Psoas muscle (tissue), 8 donors: ENCODE measurements around the gene RXFP1. TPM values are rescaled to one million over a fixed set of nuclear protein-coding genes. Genes with fewer than 3 reads are reported as not detected.

Experiments
- ATAC-seq, 4 donors: fragments of 200-7000 bp; cut with Tn5 transposase; one replicate each; pipeline ENCODE4 v1.9.1; 2020; ENCODE audit warnings: moderate library complexity in 3 of 4, mild to moderate bottlenecking in 2 of 4
- DNase-seq, 2 donors: peaks; one replicate each; pipeline ENCODE4 v3.0.0-alpha.2; 2020
- H3K27ac ChIP-seq: fragments of 200-600 bp; one replicate; pipeline ENCODE4 v1.8.0; 2022
- H3K27me3 ChIP-seq, 3 donors: fragments of 200-600 bp in 1 of 3; one replicate each; pipeline versions ENCODE4 v1.6.1 to v1.8.0; 2013 to 2022; ENCODE audit warnings: low read length in 2 of 3, mild to moderate bottlenecking in 2 of 3, moderate library complexity in 1 of 3; ENCODE audit not compliant: insufficient read depth in 3 of 3
- H3K36me3 ChIP-seq, 2 donors: fragments of 200-600 bp in 1 of 2; one replicate each; pipeline versions ENCODE4 v1.6.1 to v1.8.0; 2013 to 2022; ENCODE audit warnings: low read depth in 1 of 2, mild to moderate bottlenecking in 1 of 2, moderate library complexity in 1 of 2; ENCODE audit not compliant: insufficient read depth in 1 of 2
- H3K4me1 ChIP-seq: fragments of 200-600 bp; one replicate; pipeline ENCODE4 v1.8.0; 2022
- H3K4me3 ChIP-seq: fragments of 200-600 bp; one replicate; pipeline ENCODE4 v1.8.0; 2022; ENCODE audit warnings: mild to moderate bottlenecking
- H3K9me3 ChIP-seq: fragments of 200-600 bp; one replicate; pipeline ENCODE4 v1.8.0; 2022
- CTCF ChIP-seq: fragments of 200-600 bp; IDR thresholded peaks from one replicate; pipeline ENCODE4 v1.8.0; 2022; ENCODE audit warnings: antibody characterized with exemption
- WGBS, 3 donors: extraction: QIAGEN DNeasy Blood & Tissue Kit; methylation state at CpG; one replicate each; pipeline versions ENCODE4 v1.1.6 to v1.1.7; 2013; 5-methylcytosine and 5-hydroxymethylcytosine counted together
- intact Hi-C, 2 donors: fragments of 100-400 bp; cut with DNase I; formaldehyde crosslinking; loops; one replicate each; pipeline versions ENCODE4 v1.11.0 to v1.14.2; 2022
- polyA plus RNA-seq, 3 donors: library from polyadenylated mRNA; stranded (reverse); fragments of 200-250 nt; gene quantifications; one replicate each; pipeline ENCODE4 v1.2.3, GENCODE V29; 2013
- total RNA-seq, 4 donors: library from RNA; stranded (reverse); fragmentation: NEBNext Ultra II Directional in 2 of 4; extraction: Animal tissue kit (Norgen Biotek cat#: 25700) in 2 of 4; gene quantifications; one replicate each; pipeline versions ENCODE4 v1.2.1 to v1.2.4, GENCODE V29; 2021 to 2023
- donor health status: healthy with polysubstance abuse.
- donor health status: DM: no; HTN: no; CAD: no; lungs with moderate emphysema.
- donor health status: Bipolar disorder and iron deficiency.
- donor health status: healthy.
- donor health status: DM: yes; HTN: yes; CAD: no.
- donor health status: DM: no; HTN: no; CAD: no.
- donor health status: DM: no; HTN: no; CAD: no.
- donor health status: DM: yes; HTN: yes; CAD: no.

The RXFP1 gene
- total and polyA plus RNA-seq, 7 donors: 0.01 TPM; not detected in 6

GRCh38 chr4:158532556-158533231, 11.0 kb downstream of the RXFP1 start:
- intact Hi-C loops: no loop called here
- no peaks in the 10 kb centered on the region for H3K27me3 ChIP-seq
- ATAC-seq (no peak), DNase-seq (no peak)
- no peaks in the 10 kb centered on the region for H3K9me3 ChIP-seq
- no peaks in the 10 kb centered on the region for H3K36me3 ChIP-seq
- no peak for TF ChIP-seq CTCF
- H3K4me1 ChIP-seq: no peaks in the 10 kb centered on the region
- no peak overlapping the region for H3K27ac ChIP-seq
- WGBS, 3 donors: 54 to 58% (median 56%) methylated on average over 6 of the region's 6 CpGs
- no peak overlapping the region for H3K4me3 ChIP-seq

- intact Hi-C loops: no loop called here
- Histone ChIP-seq H3K27me3 (no peaks in the 10 kb centered on the region), H3K4me3 (no peak overlapping the region), H3K9me3 (no peaks in the 10 kb centered on the region), H3K4me1 (no peaks in the 10 kb centered on the region), H3K36me3 (no peaks in the 10 kb centered on the region), H3K27ac (no peak overlapping the region)
- ATAC-seq: no peak
- no peak for DNase-seq
- TF ChIP-seq CTCF: no peak
- 89 to 94% (median 92%) methylated on average over 3 of the region's 3 CpGs for WGBS, 3 donors
These were observed 13.0 kb downstream of the RXFP1 start for GRCh38 chr4:158534727-158535126.

DNA sequence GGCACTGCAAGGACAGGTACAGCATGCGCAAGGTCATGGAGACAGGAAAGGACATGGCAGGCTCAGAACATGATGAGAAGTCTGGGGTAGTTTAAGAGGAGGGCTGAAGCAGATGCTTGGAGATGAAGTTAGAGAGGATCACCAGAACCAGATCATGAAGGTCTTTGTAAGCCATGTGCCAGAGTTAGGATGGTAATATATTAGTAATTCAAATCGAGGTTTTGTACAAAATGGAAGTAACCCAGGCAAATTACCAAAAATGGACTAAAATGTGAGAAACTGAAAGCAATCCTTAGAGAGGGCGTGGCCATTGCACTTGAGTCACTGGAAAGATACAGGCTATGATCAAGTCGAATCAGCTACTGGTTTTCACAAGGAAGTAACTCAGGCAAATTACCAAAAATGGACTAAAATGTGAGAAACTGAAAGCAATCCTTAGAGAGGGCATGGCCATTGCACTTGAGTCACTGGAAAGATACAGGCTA, 13.5 kb downstream of the RXFP1 start:
- no peaks in the 10 kb centered on the region for H3K4me1 ChIP-seq
- no peak for TF ChIP-seq CTCF
- 77 to 85% (median 85%) methylated on average over 4 of the region's 4 CpGs for WGBS, 3 donors

GRCh38 chr4:158536833-158537232, 15.2 kb downstream of the RXFP1 start:
- Histone ChIP-seq H3K4me3 (no peak overlapping the region), H3K36me3 (no peaks in the 10 kb centered on the region), H3K27me3 (no peaks in the 10 kb centered on the region), H3K27ac (no peak overlapping the region), H3K4me1 (no peaks in the 10 kb centered on the region), H3K9me3 (no peaks in the 10 kb centered on the region)
- TF ChIP-seq CTCF: no peak
- ATAC-seq: no peak
- intact Hi-C loops: no loop called here
- WGBS, 3 donors: 95 to 99% (median 96%) methylated on average over 3 of the region's 3 CpGs
- DNase-seq: no peak

More for the DNA sequence above, 13.5 kb downstream of the RXFP1 start:
- H3K27me3 ChIP-seq: no peaks in the 10 kb centered on the region
- ATAC-seq: no peak
- intact Hi-C loops: no loop called here
- H3K36me3 ChIP-seq: no peaks in the 10 kb centered on the region
- H3K4me3 ChIP-seq: no peak overlapping the region
- H3K9me3 ChIP-seq: no peaks in the 10 kb centered on the region
- DNase-seq: no peak
- no peak overlapping the region for H3K27ac ChIP-seq

DNA sequence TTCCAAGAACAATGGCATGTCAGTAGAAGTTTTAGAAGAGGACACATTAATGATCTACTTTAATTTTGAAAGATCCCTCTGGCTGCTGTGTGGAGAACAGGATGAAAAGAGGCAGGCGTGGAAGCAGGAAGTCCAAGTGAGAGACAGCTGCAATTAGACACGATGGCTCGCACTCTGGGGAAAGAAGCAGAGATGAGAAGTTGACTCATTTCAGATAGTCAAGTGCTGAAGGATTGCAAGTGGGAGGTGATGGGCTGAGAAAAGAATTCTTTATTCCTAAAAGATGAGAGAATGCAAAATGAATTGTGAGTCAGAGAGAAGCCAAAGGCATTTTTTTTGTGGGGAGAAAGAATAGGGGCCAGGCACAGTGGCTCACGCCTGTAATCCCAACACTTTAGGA, 16.5 kb downstream of the RXFP1 start:
- intact Hi-C loops: no loop called here
- Histone ChIP-seq H3K4me1 (no peaks in the 10 kb centered on the region), H3K27me3 (no peaks in the 10 kb centered on the region), H3K36me3 (no peaks in the 10 kb centered on the region), H3K4me3 (no peak overlapping the region), H3K9me3 (no peaks in the 10 kb centered on the region), H3K27ac (no peak overlapping the region)
- no peak for TF ChIP-seq CTCF
- WGBS, 3 donors: 19 to 35% (median 32%) methylated on average over 4 of the region's 4 CpGs
- ATAC-seq (no peak), DNase-seq (no peak)
